HepG2 (cell line): ENCODE measurements around the gene ALOX15.

Experiments used
- ARID4A ChIP-seq: sonication (generic); formaldehyde crosslinking; IDR thresholded peaks from 2 replicates; pipeline ENCODE4 v1.5.0; 2020; ENCODE audit warnings: mild to moderate bottlenecking, missing genetic modification reagents, borderline replicate concordance
- FOXK2 ChIP-seq: fragments of 450-650 bp; IDR thresholded peaks from 2 replicates; pipeline ENCODE4 v1.6.1; 2016
- JUND ChIP-seq: sonication (generic); formaldehyde crosslinking; IDR thresholded peaks from 2 replicates; pipeline ENCODE4 v1.8.0; 2022; ENCODE audit warnings: mild to moderate bottlenecking, missing genetic modification reagents
- RAD21 ChIP-seq: fragments of 450-650 bp; formaldehyde crosslinking; IDR thresholded peaks from 2 replicates; pipeline ENCODE4 v1.5.0; 2020; ENCODE audit warnings: mild to moderate bottlenecking
- TBX2 ChIP-seq: sonication (generic); formaldehyde crosslinking; IDR thresholded peaks from 2 replicates; pipeline ENCODE4 v1.5.0; 2020; ENCODE audit warnings: missing genetic modification reagents, mild to moderate bottlenecking, borderline replicate concordance
- USF2 ChIP-seq, 2 experiments: sonication (generic) in 1 of 2; formaldehyde crosslinking in 1 of 2; IDR thresholded peaks; 2 replicates each; pipeline versions ENCODE4 v1.5.1 to v1.6.1; 2011 to 2020; ENCODE audit warnings: borderline replicate concordance in 1 of 2, low read depth in 1 of 2, low read length in 1 of 2, mild to moderate bottlenecking in 1 of 2, missing genetic modification reagents in 1 of 2, moderate library complexity in 1 of 2
- TF ChIP-seq, protein P1 (sequence below): sonication (generic); formaldehyde crosslinking; IDR thresholded peaks from 2 replicates; pipeline ENCODE4 v1.4.0; 2020; ENCODE audit warnings: mild to moderate bottlenecking, low read depth, missing genetic modification reagents

DNA sequence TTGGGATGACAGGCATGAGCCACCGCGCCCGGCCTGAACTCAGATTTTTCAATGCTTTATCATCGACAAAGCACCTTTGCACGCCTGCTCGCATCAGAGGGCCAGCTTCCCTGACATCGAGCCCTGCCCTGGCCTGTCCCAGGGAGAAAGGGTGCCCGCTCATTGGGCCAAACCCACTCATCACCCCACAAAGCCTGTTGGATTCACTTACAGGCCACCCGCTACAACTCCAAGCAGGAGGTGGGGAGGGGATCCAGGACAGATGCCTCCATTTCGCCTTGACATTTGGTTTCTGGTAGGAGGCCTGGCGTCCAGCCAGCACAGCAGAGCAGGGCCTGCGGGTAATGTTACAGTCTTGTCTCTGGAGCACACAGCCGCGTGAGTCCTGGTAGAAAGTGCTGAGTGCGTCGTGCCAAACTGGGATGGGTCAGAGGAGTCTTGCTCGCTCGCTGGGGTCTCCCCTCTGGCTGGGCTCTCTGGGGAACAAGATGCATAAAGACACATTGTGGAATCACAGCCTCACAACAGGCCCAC is 37.3 kb downstream of the ALOX15 start:
- TF ChIP-seq JUND, result no peak
- no peak for TF ChIP-seq FOXK2
- no peak for TF ChIP-seq USF2 (IDR thresholded peaks at IDR 0.05; ENCODE audit: low read depth, low read length)
- no peak for TF ChIP-seq USF2 (CRISPR knock-in tag; IDR thresholded peaks at IDR 0.05; ENCODE audit: borderline replicate concordance)
- TF ChIP-seq TBX2 (CRISPR knock-in tag), result no peak
- TF ChIP-seq, protein P1, sequence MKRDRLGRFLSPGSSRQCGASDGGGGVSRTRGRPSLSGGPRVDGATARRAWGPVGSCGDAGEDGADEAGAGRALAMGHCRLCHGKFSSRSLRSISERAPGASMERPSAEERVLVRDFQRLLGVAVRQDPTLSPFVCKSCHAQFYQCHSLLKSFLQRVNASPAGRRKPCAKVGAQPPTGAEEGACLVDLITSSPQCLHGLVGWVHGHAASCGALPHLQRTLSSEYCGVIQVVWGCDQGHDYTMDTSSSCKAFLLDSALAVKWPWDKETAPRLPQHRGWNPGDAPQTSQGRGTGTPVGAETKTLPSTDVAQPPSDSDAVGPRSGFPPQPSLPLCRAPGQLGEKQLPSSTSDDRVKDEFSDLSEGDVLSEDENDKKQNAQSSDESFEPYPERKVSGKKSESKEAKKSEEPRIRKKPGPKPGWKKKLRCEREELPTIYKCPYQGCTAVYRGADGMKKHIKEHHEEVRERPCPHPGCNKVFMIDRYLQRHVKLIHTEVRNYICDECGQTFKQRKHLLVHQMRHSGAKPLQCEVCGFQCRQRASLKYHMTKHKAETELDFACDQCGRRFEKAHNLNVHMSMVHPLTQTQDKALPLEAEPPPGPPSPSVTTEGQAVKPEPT, result no peak
- TF ChIP-seq ARID4A (CRISPR knock-in tag), result no peak
- TF ChIP-seq RAD21 (CRISPR knock-in tag), result no peak
